Measurements from ENCODE around the gene SEL1L3.

The SEL1L3 gene

GRCh38 chr4:25856756-25857155, 6.0 kb downstream of the SEL1L3 start:
- DNase-seq (ENCODE audit: low read depth, low spot score) = no peak

GRCh38 chr4:25852103-25852502, 10.7 kb downstream of the SEL1L3 start:
- DNase-seq (ENCODE audit: low read depth, low spot score) = no peak

GRCh38 chr4:25847329-25847728, 15.5 kb downstream of the SEL1L3 start:
- no peak for DNase-seq (ENCODE audit: low read depth, low spot score)

- no peak for DNase-seq (ENCODE audit: low read depth, low spot score)
These were observed 16.7 kb downstream of the SEL1L3 start for GRCh38 chr4:25845841-25846653.

- DNase-seq (ENCODE audit: low read depth, low spot score) = no peak
These were observed 17.7 kb downstream of the SEL1L3 start for GRCh38 chr4:25844961-25845712.

DNA sequence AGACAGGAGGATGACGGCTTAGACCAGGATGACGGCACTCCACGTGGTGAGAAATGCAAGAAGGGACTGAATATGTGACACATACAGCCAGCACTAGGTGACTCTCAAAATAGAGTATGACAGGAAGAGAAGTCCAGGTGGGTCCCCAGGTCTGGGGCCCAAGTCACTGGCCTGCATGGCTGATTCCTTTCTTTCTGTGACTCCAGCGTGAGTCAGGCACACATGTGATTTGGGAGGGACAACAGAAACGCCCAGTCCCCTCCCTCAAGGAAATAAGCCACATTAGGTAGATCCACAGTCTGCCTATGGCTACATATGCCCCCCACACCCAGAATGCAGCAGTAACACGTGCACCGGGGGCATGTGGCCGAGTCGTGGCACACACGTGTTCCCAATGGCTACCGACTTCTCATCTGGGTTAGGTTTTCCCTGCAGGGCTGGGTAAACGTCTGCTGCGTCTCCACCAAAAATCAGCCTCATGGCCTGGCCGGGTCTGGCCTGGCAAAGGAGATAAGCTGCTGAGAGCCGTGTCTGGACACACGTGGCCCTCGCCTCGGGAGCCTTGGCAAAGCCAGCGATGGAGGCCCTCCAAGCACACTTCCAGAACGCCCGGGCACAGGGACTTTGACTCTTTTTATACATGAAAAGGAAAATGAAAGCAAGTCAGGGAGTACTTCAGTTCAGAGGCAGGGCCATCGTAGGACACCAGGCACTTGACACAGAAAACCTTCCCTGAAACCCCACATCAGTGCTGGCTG, 19.3 kb downstream of the SEL1L3 start:
- DNase-seq (ENCODE audit: low read depth, low spot score) = no peak

GRCh38 chr4:25842229-25842845, 20.5 kb downstream of the SEL1L3 start:
- no peak for DNase-seq (ENCODE audit: low read depth, low spot score)

DNA sequence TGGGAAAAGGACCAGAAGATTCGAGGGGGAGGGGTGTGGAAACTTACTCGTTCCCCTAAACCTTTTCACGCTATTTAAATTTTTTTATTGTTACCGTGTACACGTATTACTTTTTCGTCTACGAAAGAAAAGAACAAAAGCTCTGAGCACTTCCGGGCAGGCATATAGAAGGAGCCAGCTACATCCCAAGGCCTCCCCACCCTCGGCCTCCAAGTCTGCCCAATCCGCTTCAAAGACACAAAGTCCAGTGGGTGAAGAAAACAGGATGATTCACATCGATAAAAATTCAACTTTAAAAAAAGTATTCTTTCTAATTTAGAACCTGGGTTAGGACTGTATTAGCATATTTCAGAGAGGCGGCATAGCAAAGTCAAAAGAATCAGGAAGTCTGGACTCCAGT, 23.1 kb downstream of the SEL1L3 start:
- DNase-seq (ENCODE audit: low read depth, low spot score) = no peak

DNA sequence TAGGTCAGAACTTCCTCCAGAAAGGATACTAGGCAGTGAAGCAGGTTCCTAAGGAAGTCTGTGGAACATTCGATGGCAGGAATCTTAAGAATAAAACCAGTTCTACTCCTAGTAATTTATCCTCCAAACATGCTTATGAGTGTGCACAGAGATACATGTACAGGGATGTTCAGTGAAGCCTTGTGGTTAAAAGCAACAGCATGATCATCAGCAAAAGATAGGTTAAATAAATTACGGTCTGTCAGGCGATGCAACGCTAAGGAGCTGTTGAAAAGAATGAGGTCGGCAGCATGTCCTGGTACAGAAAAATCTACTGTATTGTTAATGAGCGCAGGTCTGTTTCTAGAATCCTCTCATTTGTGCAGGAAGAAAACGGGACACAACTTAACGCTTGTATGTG, 23.6 kb downstream of the SEL1L3 start:
- DNase-seq (ENCODE audit: low read depth, low spot score) = no peak

- DNase-seq (ENCODE audit: low read depth, low spot score) = no peak
These were observed 24.3 kb downstream of the SEL1L3 start for GRCh38 chr4:25838526-25838925.

DNA sequence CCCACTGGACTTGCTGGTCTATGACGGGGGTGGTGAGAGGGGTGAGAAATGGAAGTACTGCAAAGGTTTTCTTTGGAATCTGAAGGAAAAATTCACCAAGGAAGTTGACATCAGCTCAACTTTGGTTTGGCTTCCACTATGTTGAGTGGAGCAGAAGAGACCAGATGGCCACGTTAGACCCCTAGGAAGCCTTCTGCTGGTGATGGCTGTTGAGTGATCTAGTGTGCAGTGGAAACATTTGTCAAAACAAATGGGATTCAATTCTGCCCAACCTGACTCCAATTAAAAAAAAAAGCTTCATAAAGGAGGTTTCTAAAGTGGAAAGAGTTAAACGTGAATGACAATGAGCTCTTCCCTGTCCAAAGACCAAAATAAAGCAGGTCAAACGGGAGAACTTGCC, 25.7 kb downstream of the SEL1L3 start:
- no peak for DNase-seq (ENCODE audit: low read depth, low spot score)

DNA sequence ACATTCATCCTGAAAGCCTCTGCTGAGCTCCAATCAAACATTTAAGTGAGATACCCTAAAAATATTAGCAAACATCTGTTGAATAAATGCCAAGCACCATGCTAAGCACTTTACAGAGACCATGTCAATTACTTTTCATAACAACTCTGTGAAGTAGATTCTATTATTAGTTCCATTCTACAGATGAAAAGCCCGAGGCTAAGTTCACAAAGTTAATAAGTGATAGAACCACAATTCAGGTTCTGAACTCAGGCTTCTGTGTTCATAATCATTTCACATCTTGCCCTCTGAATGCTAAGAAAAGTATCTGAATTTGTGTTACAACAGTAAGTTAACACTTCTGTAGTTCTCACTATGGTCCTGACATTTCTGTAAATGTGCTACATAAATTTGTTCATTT, 27.4 kb downstream of the SEL1L3 start:
- DNase-seq (ENCODE audit: low read depth, low spot score) = no peak

DNA sequence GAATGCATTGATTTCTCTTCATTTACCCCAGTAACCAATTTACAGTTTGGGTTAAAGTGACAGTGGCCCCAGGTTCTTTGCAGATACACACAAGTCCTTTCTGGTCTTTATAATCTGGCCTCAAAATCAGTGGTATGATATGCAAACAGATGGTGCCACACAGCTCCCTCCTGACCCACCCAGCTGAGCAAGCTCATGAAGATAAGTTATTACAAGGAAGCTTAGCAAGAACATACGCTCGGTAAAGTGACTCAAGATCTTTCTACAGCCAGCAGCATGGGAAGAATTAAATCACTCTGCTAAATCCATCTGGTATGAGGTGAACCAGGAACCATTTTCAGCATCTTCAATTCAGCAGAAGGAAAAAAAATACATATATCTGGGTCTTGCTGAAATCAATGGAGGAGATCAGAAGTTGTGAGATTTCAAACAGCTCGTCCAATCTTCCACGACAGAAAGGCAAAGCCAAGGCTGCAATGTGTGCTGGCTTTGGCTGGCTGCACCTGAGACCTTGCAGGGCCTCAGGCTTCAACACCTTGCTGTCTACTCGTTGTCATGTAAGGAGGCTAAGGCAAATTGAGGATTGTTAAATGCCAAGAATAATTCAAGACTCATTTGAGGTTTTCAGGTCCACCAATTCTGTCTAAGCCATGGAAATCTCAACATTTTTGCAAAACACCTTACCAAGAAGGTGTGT, 28.2 kb downstream of the SEL1L3 start:
- no peak for DNase-seq (ENCODE audit: low read depth, low spot score)

DNA sequence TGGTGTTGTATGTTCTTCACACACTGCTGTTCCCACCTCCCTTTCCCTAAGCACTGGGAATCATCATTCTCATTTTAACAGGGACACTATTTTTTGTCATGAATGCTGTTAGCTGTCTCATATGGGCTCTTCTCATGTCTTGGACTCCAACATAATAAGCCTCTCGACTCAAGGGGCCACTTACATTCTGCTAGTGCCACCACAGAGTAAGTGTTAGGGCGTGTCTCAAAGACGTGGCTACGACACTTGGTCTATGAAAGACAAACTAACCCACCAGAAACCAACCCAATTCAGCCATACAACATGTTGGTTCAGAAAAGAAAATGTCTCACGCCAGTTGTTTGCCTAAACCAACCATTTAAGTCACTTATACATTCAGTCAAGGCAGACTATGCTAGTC, 32.2 kb downstream of the SEL1L3 start:
- DNase-seq (ENCODE audit: low read depth, low spot score) = no peak

GRCh38 chr4:25827897-25828296, 34.9 kb downstream of the SEL1L3 start:
- no peak for DNase-seq (ENCODE audit: low read depth, low spot score)

- no peak for DNase-seq (ENCODE audit: low read depth, low spot score)
These were observed 35.4 kb downstream of the SEL1L3 start for GRCh38 chr4:25827373-25827772.

GRCh38 chr4:25826074-25826752, 36.6 kb downstream of the SEL1L3 start:
- DNase-seq (ENCODE audit: low read depth, low spot score) = no peak

- DNase-seq (ENCODE audit: low read depth, low spot score) = no peak
These were observed 39.2 kb downstream of the SEL1L3 start for GRCh38 chr4:25823632-25824031.

GRCh38 chr4:25821899-25822298, 40.9 kb downstream of the SEL1L3 start:
- DNase-seq (ENCODE audit: low read depth, low spot score) = no peak

DNA sequence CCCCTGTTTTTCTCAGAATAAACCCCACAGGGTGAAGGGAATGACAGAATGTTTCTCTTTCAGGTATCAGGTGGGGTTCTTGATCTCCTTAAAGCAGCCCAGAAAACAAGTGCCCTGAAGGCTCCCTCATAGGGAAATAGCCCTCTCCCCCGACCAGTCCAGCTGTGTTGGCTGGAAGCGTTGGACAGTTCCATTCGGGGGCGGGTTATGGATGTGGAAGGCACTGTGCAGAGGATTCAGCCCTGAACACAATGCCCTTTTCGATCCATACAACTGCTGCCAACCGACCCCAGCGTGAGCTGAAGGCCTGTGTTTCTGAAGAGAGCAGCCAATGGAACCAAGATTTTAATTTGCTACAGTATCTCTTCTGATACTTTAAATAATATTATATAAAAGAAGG, 41.5 kb downstream of the SEL1L3 start:
- DNase-seq (ENCODE audit: low read depth, low spot score) = no peak

DNA sequence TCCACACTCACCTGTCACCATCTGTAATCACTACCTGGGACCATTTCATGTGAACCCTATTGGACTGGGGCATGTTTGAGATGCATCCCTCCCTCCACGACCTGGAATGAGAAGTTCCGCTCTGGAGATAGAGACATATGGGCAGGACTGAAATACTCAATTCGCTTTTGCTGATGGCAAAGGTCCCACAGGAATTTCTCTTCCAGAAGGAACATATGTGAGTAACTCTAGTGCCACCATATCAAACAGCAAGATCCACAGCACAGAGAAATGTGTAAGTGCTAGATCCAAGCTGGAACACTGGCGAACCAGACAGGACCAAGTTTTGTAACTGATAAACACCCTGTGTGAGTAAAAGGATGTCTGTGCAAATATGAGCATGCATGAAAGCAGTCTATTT, 43.9 kb downstream of the SEL1L3 start:
- DNase-seq (ENCODE audit: low read depth, low spot score) = no peak

All from activated naive CD8-positive, alpha-beta T cell treated with anti-CD3 and anti-CD28 coated beads, Interleukin-2, amount 50 U/mL, for 16 hours (primary cell).